KOPT-K1 (cell line): ENCODE results near the gene CRTC1.

Experiments used
- H3K27ac ChIP-seq: fragments of 200-600 bp; sonication (generic); 2 replicates; pipeline ENCODE4 v1.5.1; 2016; ENCODE audit warnings: antibody characterized with exemption, mild to moderate bottlenecking, low read depth, low read length; ENCODE audit not compliant: poor library complexity, severe bottlenecking
- H3K36me3 ChIP-seq: fragments of 200-600 bp; sonication (generic); 2 replicates; pipeline ENCODE4 v1.5.1; 2017; ENCODE audit warnings: antibody characterized with exemption, mild to moderate bottlenecking, low read length, moderate library complexity; ENCODE audit not compliant: insufficient read depth
- H3K9me3 ChIP-seq: fragments of 200-600 bp; sonication (generic); 2 replicates; pipeline ENCODE4 v1.5.1; 2017; ENCODE audit warnings: antibody characterized with exemption, low read length, mild to moderate bottlenecking; ENCODE audit not compliant: insufficient read depth, poor library complexity, severe bottlenecking

CRTC1 gene

DNA sequence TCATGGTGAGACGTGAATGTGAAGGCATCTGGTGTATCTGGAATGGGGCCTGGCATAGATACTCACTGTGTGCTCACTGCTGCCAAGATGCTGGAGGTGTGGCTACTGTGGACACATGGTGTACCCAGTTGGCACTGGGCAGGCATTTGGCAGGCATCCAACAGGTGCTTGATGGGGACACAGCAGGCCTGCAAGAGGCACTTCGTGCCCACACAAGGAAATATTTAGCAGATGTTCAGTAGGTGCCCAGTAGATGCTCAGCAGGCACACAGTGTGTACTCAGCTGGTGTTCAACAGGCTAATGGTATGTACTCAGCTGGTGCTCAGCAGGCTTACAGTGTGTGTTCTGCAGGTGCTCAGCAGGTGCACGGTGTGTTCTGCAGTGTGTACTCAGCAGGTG lies 14.2 kb downstream of the CRTC1 start:
- no peaks in the 10 kb centered on the region for H3K36me3 ChIP-seq
- no peak overlapping the region for H3K27ac ChIP-seq
- H3K9me3 ChIP-seq: no peaks in the 10 kb centered on the region

DNA sequence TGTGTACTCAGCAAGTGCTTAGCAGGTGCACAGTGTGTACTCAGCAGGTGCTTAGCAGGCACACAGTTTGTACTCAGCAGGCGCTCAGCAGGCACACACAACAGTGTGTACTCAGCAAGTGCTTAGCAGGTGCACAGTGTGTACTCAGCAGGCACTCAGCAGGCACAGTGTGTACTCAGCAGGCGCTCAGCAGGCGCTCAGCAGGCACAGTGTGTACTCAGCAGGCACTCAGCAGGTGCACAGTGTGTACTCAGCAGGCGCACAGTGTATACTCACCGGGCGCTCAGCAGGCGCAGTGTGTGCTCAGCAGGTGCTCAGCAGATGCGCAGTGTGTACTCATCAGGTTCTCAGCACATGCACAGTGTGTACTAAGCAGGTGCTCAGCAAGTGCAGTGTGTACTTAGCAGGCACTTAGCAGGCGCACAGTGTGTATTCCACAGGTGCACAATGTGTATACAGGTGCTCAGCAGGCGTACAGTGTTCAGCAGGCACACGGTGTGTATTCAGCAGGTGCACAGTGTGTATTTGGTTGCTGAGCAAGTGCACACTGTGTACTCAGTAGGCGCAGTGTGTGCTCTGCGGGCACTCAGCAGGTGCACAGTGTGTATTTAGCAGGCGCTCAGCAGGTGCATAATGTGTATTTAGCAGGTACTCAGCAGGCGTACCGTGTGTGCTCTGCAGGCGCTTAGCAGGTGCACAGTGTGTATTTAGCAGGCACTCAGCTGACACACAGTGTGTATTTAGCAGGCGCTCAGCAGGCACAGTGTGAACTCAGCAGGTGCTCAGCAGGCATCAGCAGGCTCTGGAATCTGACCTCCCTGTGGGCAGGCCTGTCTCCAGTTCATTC lies 15.1 kb downstream of the CRTC1 start:
- Histone ChIP-seq H3K27ac (no peak overlapping the region), H3K36me3 (no peaks in the 10 kb centered on the region), H3K9me3 (no peaks in the 10 kb centered on the region)

DNA sequence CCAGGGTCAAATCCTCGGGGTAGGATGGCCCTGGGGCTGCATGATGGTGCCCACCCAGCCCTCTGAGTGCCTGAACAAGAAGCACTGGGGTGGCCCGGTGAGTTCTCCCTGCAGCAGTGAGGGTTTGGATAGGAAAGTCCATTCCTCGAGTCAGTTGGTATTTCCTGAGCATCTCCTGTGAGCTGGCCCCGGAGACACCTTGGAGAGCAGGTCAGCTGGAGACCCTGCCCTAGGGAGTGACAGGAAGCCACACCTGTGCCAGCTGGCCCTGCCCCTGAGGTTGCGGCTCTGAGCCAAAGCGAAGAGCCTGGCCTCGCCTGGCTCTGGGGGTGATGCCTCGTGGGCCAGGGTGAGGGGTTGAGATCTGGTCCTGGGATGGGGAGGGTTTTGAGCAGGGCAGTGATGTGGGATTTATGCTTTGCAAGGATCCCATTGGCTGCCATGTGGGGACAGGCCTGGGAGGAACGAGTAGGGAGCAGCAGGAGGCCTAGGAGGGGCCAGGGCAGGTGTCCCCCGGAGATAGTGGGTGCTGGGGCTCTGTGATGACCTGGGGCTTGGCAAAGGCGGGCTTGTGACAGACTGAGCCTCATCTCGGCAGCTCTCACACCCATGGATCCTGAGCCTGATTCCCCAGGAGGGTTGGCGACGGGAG lies 16.0 kb downstream of the CRTC1 start:
- Histone ChIP-seq H3K36me3 (no peaks in the 10 kb centered on the region), H3K9me3 (no peaks in the 10 kb centered on the region), H3K27ac (no peak overlapping the region)

DNA sequence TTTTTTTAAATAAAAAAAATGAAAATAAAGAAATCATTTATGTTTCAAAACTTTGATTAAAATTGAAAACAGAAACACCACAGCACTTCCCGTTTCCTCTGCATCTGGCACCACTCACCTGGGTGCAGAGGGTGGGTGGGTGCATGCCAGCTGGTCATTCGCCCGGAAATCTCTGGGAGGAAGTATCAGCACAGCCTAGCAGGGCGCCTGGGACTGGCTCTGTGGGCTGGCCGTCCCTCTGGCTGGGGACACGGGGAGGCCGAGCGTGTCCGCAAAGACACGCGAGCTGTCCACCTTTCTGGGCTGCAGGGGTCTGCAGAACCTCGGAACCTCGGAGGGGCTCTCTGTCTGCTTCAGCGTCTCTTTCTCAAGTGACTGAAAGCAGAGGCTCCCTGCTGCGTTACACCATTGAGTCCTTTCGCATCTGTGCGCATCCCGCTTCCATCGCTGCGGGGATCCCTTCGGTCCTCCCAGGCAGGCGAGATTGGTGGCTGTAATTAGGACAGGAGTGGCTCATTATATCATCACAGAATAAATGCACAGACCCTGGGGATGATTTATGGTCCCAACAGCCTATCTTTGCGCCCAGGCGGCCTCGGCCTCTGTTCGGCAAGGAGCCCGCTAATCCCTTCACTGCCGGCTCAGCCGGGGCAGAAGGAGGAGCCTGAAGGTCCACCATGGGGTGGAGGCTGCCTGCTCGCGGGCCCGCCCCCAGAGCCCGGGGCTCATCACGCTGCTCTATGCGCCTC lies 17.2 kb downstream of the CRTC1 start:
- no peaks in the 10 kb centered on the region for H3K9me3 ChIP-seq
- no peak overlapping the region for H3K27ac ChIP-seq
- H3K36me3 ChIP-seq: no peaks in the 10 kb centered on the region

DNA sequence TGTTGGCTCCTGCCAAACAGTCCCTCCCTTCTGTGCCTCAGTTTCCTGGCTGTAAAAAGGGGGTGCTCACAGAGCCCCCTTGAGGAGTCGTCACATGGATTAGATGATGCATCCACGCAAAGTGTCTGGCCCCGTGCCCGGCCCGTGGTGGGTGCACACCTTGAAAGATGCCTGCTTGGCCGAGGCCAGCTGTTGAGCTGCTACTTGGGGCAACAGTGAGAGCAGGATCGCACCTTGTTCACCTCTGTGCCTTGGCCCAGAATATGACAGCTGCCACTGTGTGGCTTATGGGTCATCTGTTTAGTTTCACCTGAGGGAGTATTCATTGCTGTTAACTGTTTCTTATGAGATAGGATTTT lies 17.7 kb downstream of the CRTC1 start:
- Histone ChIP-seq H3K9me3 (no peaks in the 10 kb centered on the region), H3K27ac (no peak overlapping the region), H3K36me3 (no peaks in the 10 kb centered on the region)

DNA sequence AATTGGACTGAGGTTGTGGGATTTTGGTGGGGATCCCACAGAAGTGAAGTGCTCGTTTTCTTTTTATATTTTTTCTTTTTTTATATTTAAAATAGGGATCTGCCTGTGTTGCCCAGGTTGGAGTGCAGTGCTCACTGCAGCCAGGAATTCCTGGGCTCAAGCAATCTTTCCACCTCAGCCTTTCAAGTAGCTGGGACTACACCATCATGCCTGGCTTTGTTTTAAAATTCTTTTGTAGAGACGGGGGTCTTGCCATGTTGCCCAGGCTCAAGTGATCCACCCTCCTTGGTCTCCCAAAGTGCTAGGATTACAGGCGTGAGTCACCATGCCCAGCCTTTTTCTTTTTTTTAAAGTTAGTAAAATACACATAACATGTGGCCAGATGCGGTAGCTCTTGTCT lies 20.6 kb downstream of the CRTC1 start:
- H3K27ac ChIP-seq: no peak overlapping the region
- no peaks in the 10 kb centered on the region for H3K36me3 ChIP-seq
- no peaks in the 10 kb centered on the region for H3K9me3 ChIP-seq

DNA sequence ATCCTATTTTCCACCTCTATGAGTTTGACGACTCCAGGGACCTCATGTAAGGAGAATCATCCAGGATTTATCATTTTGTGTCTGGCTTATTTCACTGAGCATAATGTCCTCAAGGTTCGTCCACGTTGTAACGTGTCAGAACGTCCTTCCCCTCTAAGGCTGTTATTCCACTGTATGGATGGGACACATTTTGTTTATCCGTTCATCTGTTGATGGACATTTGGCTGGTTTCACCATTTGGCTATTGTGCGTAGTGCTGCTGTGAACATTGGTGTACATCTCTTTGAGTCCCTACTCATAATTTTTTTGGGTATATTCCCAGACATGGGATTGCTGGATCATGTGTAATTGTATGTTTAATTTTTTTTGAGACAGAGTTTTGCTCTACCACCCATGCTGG lies 21.5 kb downstream of the CRTC1 start:
- no peaks in the 10 kb centered on the region for H3K9me3 ChIP-seq
- no peaks in the 10 kb centered on the region for H3K36me3 ChIP-seq
- no peak overlapping the region for H3K27ac ChIP-seq

DNA sequence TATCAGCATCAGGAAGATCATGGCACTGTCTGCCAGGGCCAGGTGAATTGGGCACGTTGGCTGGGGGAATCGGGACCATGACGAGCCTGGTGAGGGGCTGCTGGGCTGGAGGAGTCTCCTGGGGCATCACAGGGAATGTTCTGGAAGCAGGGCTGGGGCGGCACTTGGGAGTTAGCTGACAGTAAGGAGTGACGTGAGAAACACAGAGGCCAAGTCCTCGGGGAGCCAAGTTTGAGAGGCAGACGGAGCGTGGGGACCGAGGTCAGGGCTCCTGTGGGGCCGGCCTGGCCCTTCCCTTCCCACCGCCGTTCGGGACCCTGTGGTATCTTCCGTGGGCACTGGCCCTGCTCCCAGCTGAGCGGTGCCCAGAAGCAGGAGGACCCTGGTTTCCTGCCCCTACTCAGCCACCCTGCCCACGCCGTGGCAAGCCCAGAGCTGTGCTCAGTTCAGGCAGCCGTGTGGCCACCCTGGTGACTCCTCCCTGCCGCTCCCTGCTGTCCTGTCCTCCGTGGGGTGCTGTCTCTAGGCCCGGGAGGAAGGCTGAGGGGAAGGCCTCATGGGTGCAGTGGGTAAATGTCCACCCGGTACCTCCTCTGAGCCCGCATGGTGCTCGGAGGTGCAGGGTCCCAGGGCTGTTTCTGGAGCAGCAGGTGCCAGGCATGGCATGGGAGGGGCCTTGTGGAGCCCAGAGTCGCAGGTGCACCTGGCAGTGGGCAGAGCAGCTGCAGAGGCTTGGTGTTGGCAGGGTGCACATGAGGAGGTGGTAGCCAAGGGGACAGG lies 25.2 kb downstream of the CRTC1 start:
- Histone ChIP-seq H3K36me3 (no peaks in the 10 kb centered on the region), H3K9me3 (no peaks in the 10 kb centered on the region), H3K27ac (no peak overlapping the region)

DNA sequence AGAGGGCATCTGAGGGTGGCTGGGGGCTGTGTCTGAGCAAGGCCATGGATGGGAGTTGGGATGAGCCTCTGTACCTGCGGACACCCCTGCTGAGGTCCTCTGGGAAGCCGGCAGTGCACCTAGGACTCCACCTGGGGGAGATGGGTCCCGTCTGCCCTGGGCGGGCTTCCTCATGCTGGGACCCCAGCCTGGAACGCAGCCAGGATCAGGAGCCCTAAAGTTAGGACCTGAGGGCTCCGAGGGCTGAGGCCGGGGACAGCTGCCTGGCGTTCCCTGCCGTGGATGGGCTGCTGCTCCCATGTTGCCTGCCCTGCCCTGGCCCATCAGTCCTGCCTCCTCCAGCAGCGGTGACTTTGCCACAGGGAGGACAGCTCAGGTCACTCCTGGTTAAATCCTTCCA lies 26.1 kb downstream of the CRTC1 start:
- no peaks in the 10 kb centered on the region for H3K9me3 ChIP-seq
- no peaks in the 10 kb centered on the region for H3K36me3 ChIP-seq
- H3K27ac ChIP-seq: no peak overlapping the region

DNA sequence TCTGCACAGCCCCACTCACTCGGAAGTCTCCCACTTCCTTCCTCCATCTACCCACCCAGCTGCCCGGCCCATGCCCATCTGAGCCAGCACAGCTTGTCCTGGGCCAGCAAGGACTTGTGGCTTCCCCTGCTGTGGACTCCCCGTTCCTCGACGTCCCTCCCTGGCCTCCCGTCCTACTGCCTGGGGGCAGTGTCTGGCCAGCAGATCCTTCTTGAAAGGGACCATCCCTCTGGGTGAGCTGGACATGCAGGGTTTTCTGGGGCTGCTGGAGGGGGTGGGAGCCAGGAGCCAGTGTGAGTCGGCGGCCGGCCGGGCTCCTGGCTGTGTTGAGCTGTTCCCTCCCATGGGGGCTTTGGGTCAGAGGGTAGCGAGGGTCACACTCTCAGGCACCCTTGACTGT lies 26.7 kb downstream of the CRTC1 start:
- H3K27ac ChIP-seq: no peak overlapping the region
- no peaks in the 10 kb centered on the region for H3K36me3 ChIP-seq
- no peaks in the 10 kb centered on the region for H3K9me3 ChIP-seq

DNA sequence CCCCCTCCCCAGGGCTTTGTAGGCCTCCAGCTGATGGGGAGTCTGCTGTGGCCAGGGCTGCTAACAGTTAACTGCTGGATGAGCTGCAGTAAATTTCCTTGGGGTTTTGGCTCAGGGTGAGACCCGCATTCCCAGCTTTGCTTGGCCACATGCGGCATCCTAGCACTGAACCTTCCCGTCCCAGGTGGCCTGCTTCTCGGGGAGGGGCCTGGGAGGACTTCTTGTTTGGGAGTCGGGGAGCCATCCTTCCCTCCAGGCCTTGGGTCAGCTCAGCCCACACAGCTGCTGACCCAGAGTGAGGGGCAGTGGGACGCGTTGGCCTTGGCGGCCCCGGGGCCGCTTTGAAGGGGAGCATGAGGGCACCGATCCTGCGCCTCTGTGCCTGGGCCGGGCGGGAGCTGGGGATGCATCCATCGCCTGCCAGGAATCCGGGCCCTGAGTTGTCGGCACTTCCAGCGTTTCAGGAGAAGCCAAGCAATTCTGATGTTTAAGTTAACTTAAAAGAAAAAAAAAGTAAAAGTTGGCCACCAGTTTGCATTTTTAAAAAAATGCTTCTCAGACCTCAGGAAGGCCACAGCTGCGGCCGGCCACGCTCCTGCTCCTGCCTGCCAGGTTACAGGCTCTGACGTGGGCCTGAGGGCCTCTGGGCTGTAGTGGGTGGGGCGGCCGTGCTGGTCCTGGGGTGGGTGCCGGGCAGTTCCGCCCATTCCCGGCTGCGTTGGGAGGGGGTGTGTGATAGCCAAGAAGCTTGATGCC lies 27.7 kb downstream of the CRTC1 start:
- Histone ChIP-seq H3K9me3 (no peaks in the 10 kb centered on the region), H3K36me3 (no peaks in the 10 kb centered on the region), H3K27ac (no peak overlapping the region)

DNA sequence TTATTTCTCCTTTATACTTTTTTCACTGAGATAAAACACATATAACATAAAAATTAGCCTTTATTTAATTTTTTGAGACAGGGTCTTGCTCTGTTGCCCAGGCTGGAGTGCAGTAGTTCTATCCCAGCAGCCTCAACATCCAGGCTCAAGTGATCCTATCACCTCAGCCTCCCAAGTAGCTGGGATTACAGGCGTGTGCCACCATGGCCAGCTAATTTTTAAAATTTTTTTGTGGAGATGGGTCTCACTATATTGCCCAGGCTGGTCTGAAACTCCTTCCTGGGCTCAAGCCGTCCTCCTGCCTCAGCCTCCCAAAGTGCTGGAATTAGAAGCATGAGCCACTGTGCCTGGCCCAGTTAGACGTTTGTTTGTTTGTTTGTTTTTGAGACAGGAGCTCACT lies 28.4 kb downstream of the CRTC1 start:
- Histone ChIP-seq H3K36me3 (no peaks in the 10 kb centered on the region), H3K27ac (no peak overlapping the region), H3K9me3 (no peaks in the 10 kb centered on the region)

DNA sequence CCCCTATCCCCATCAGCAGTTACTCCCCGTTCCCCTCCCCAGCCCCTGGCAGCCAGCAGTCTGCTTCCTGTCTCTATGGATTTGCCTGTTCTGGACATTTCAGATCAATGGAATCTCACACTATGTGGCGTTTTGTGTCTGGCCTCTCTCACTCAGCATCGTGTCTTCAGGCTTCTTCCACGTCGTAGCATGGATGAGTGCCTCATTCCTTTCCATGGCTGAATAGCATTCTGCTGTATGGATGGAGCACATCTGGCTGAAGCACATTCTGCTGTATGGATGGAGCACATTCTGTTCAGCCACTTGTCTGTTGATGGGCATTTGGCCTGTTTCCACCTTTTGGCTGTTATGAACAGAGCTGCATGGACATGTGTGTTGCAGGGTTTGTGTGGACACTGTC lies 29.5 kb downstream of the CRTC1 start:
- Histone ChIP-seq H3K36me3 (no peaks in the 10 kb centered on the region), H3K27ac (no peak overlapping the region), H3K9me3 (no peaks in the 10 kb centered on the region)

DNA sequence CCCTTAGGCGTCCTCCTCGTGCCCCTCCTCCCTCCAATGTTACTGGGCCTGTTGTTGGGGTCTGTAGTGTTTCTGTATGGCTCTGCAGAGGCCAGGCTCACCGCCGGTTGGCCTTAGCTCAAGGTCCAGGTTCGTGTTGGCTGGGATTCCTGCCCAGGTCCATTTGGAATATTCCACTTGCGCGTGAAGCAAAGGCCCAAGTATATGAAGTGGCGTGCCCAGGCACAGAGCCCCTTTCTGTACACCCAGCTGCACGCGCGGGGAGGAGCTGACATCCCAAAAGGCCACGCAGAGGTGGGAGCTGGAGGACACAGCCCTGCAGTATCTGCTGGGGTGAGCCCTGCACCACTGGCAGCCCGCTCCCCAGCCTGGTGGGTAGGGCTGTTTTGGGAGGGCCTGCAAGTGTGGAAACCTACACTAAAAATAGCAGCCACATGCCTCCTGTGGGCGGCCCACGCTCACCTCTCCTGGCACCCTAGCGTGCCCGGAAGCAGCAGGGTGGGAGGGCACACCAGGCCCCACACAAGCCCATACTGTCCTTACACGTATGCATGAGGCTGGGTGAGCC lies 30.2 kb downstream of the CRTC1 start:
- no peaks in the 10 kb centered on the region for H3K36me3 ChIP-seq
- no peak overlapping the region for H3K27ac ChIP-seq
- H3K9me3 ChIP-seq: no peaks in the 10 kb centered on the region
